Peyer's patch (tissue), 4 donors: ENCODE measurements around the gene GYPB.
"Not testable (repeated sequence)": the region's sequence is repeated elsewhere in the genome, so short reads cannot be mapped to it uniquely, and the experiment has no call there.

Experiments used
- POLR2A ChIP-seq, 2 donors: fragments of 450-650 bp; IDR thresholded peaks; one replicate each; pipeline ENCODE4 v1.5.1; 2017; ENCODE audit warnings: antibody characterized with exemption in 2 of 2, mild to moderate bottlenecking in 2 of 2, moderate library complexity in 2 of 2
- TF ChIP-seq, protein P1 (sequence below), 6 experiments: fragments of 450-650 bp in 4 of 6; fragments of 200-600 bp in 2 of 6; sonication (generic) in 1 of 6; IDR thresholded peaks; one replicate each; pipeline ENCODE4 v1.5.1; 2017 to 2019; ENCODE audit warnings: antibody characterized with exemption in 6 of 6, mild to moderate bottlenecking in 3 of 6, moderate library complexity in 1 of 6

DNA sequence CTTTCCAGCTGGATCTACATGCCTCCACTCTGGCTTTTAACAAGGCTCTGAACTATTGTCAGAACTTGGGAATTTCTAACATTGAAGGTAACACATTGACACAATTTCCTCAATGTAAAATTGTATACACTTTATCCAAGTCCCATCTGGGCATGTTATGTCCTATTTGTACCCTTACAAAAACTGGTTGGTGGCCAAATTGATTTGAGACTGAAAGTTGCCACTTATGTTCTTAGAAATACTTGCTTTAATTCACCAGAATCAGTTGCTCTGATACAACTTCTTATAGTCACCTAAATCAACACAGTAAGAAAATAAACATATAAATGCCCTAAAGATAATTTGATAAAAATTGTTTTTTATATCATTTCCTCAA lies 15.3 kb downstream of the GYPB start:
- TF ChIP-seq, protein P1, sequence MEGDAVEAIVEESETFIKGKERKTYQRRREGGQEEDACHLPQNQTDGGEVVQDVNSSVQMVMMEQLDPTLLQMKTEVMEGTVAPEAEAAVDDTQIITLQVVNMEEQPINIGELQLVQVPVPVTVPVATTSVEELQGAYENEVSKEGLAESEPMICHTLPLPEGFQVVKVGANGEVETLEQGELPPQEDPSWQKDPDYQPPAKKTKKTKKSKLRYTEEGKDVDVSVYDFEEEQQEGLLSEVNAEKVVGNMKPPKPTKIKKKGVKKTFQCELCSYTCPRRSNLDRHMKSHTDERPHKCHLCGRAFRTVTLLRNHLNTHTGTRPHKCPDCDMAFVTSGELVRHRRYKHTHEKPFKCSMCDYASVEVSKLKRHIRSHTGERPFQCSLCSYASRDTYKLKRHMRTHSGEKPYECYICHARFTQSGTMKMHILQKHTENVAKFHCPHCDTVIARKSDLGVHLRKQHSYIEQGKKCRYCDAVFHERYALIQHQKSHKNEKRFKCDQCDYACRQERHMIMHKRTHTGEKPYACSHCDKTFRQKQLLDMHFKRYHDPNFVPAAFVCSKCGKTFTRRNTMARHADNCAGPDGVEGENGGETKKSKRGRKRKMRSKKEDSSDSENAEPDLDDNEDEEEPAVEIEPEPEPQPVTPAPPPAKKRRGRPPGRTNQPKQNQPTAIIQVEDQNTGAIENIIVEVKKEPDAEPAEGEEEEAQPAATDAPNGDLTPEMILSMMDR (IDR thresholded peaks at IDR 0.05), result not testable (repeated sequence)
- TF ChIP-seq POLR2A (IDR thresholded peaks at IDR 0.05), result not testable (repeated sequence)
